ENCODE data around the gene SLC39A10. TPM values are rescaled to one million over a fixed set of nuclear protein-coding genes. Genes with fewer than 3 reads are reported as not detected.

The SLC39A10 gene
- polyA plus RNA-seq, 1 of the 3 experiments (the other 2 are of a cell fraction) = 12.3 TPM

- H3K27me3 ChIP-seq (ENCODE audit: insufficient read depth) = no peaks in the 10 kb centered on the region
- peak; percentile 6 for DNase-seq
- ChIA-PET POLR2A (interaction anchor here (0.5 to 1.3 kb wide), 6 partner anchors 12 to 1779 kb away, joined by 3 to 4 read pairs (median 3); partner anchors contain the start of gene SF3B1), CTCF (interaction anchor here (0.8 to 1.1 kb wide), 2 partner anchors 10 to 337 kb away, joined by 3 to 6 read pairs; no protein-coding TSS in a partner anchor)
- H3K9ac ChIP-seq = peak overlapping the region; percentile 37; the same call in 1 of the 2 replicates
- peaks cover 11% of the 10 kb centered on the region for H3F3A ChIP-seq (replicated peaks; ENCODE audit: insufficient read depth)
- H3K27ac ChIP-seq (ENCODE audit: low read depth in 2 of 2, low read length in 1 of 2) = peak overlapping the region; percentile 87 to 92
- H3K4me1 ChIP-seq (ENCODE audit: control insufficient read depth in 1 of 2, insufficient read depth in 2 of 2, low read depth in 1 of 2, low read length in 1 of 2) = peaks cover 3 to 14% of the 10 kb centered on the region in 2 experiments; a peak in 3 of 4 replicates
- peaks cover 4 to 10% of the 10 kb centered on the region in 2 experiments for H3K36me3 ChIP-seq (replicated peaks in 1 of 2; ENCODE audit: control insufficient read depth in 1 of 2, insufficient read depth in 2 of 2, low read length in 1 of 2)
- H3K4me2 ChIP-seq = peak overlapping the region; percentile 53; the same call in 1 of the 2 replicates
- peaks cover 42% of the 10 kb centered on the region for H3K79me2 ChIP-seq (ENCODE audit: insufficient read depth)
- no peaks in the 10 kb centered on the region for H3K9me2 ChIP-seq
- H4K20me1 ChIP-seq (ENCODE audit: insufficient read depth) = peaks cover 24% of the 10 kb centered on the region
- peak overlapping the region; percentile 13 to 94; a peak in 3 of 4 replicates for H3K4me3 ChIP-seq (ENCODE audit: low read depth in 2 of 2, low read length in 1 of 2)
- 44% methylated on average over 18 of the region's 19 CpGs for WGBS (ENCODE audit: low lambda C conversion rate)
- H2AFZ ChIP-seq (ENCODE audit: low read depth) = peak overlapping the region; percentile 93
- TF ChIP-seq NFIC (IDR thresholded peaks at IDR 0.05; ENCODE audit: borderline replicate concordance) (no peak; the same call in 1 of the 2 replicates), TEAD4 (IDR thresholded peaks at IDR 0.05; ENCODE audit: borderline replicate concordance, insufficient read depth) (no peak), SIN3A (IDR thresholded peaks at IDR 0.05; ENCODE audit: borderline replicate concordance, low read depth, low read length) (no peak; the same call in 1 of the 2 replicates), RFX5 (IDR thresholded peaks at IDR 0.05; ENCODE audit: low read length) (peak; percentile 96), POLR2AphosphoS5 (IDR thresholded peaks at IDR 0.05; ENCODE audit: low read depth, low read length) (peak; percentile 11; the same call in 1 of the 2 replicates), FOSL2 (IDR thresholded peaks at IDR 0.05; ENCODE audit: borderline replicate concordance, low read depth) (peak; percentile 10; the same call in 1 of the 2 replicates), MEF2A (IDR thresholded peaks at IDR 0.05; ENCODE audit: borderline replicate concordance, low read depth) (no peak), EP300 (IDR thresholded peaks at IDR 0.05; ENCODE audit: borderline replicate concordance in 1 of 2, low read depth in 1 of 2, low read length in 1 of 2) (no peak), FOXJ3 (CRISPR knock-in tag; IDR thresholded peaks at IDR 0.05) (no peak), CHD2 (IDR thresholded peaks at IDR 0.05; ENCODE audit: low read length, partially characterized antibody) (no peak), EZH2phosphoT487 (IDR thresholded peaks at IDR 0.05; ENCODE audit: borderline replicate concordance, low read depth) (no peak), TAF1 (IDR thresholded peaks at IDR 0.05; ENCODE audit: borderline replicate concordance, low read depth, low read length) (peak; percentile 65; the same call in 1 of the 2 replicates), FOXM1 (IDR thresholded peaks at IDR 0.05; ENCODE audit: low read depth) (no peak), CTCF (IDR thresholded peaks at IDR 0.05) (no peak), IRF3 (IDR thresholded peaks at IDR 0.05; ENCODE audit: low read depth, low read length) (no peak), USF1 (IDR thresholded peaks at IDR 0.05; ENCODE audit: borderline replicate concordance, low read depth) (no peak), MAX (IDR thresholded peaks at IDR 0.05; ENCODE audit: low read depth) (peak; percentile 67; the same call in 1 of the 2 replicates)
- H3K9me3 ChIP-seq = no peaks in the 10 kb centered on the region
Observed at GRCh38 chr2:195656161-195656858, 716 bp upstream of the SLC39A10 start.
